ENCODE measurements around the gene MCEE.

DNA sequence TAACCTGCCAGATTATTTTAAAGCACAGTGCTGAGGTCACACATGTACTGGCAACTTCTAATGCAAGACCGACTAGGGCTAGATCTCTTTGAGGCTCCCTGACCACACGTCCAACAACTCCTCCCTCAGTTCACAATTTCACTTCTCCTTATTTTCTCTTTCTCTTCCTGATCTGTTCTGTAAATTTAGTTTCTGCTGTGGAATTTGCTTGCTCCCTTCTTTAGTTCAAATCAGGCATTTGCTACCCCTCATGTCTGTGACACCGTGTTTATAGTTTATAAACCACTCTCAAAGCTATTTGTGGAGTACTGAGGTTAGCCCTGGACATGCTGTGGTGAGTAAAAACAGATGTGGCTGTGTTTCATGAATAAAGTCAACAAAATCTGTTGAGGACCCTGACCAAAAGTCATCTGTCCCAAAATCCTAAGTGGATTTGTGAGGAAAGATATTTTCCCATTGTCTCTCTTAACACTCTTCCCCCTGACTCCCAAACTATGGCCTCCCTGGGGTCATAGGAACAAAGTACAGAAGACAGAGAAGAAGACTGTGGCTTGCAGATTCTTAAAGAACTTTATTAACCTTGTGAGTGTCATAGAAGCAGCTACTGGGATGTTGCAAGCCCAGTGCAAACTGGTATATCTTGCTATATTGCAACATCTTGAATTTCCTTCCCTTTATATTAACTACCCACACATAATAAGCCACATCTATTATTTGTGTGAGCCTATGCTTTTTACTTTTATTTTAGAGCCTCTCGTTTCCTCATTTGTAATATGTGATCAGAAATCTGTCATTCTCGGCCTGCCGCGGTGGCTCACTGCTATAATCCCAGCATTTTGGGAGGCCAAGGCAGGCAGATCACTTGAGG, 65.0 kb downstream of the MCEE start:
- TF ChIP-seq, protein P1, sequence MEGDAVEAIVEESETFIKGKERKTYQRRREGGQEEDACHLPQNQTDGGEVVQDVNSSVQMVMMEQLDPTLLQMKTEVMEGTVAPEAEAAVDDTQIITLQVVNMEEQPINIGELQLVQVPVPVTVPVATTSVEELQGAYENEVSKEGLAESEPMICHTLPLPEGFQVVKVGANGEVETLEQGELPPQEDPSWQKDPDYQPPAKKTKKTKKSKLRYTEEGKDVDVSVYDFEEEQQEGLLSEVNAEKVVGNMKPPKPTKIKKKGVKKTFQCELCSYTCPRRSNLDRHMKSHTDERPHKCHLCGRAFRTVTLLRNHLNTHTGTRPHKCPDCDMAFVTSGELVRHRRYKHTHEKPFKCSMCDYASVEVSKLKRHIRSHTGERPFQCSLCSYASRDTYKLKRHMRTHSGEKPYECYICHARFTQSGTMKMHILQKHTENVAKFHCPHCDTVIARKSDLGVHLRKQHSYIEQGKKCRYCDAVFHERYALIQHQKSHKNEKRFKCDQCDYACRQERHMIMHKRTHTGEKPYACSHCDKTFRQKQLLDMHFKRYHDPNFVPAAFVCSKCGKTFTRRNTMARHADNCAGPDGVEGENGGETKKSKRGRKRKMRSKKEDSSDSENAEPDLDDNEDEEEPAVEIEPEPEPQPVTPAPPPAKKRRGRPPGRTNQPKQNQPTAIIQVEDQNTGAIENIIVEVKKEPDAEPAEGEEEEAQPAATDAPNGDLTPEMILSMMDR (conservative IDR thresholded peaks at IDR 0.05): no peak
- TF ChIP-seq EZH2 (IDR thresholded peaks at IDR 0.05; ENCODE audit: low read depth): no peak
